Gastroesophageal sphincter (tissue), 3 donors: ENCODE data around the gene C15orf62.

Source experiments
- CTCF ChIP-seq, 4 experiments: fragments of 200-600 bp in 2 of 4; fragments of 450-650 bp in 2 of 4; sonication (generic) in 1 of 4; IDR thresholded peaks; one replicate each; pipeline ENCODE4 v1.5.1; 2017 to 2019; ENCODE audit warnings: antibody characterized with exemption in 4 of 4, mild to moderate bottlenecking in 2 of 4, moderate library complexity in 2 of 4
- EP300 ChIP-seq: sonication (generic); formaldehyde crosslinking; IDR thresholded peaks from one replicate; pipeline ENCODE4 v1.6.1; 2017; ENCODE audit warnings: antibody characterized with exemption, mild to moderate bottlenecking
- POLR2A ChIP-seq, 2 donors: fragments of 450-650 bp; IDR thresholded peaks; one replicate each; pipeline ENCODE4 v1.6.1; 2017; ENCODE audit warnings: antibody characterized with exemption in 2 of 2, mild to moderate bottlenecking in 2 of 2, moderate library complexity in 1 of 2

- TF ChIP-seq CTCF (IDR thresholded peaks at IDR 0.05) (no peak), POLR2A (IDR thresholded peaks at IDR 0.05) (no peak), EP300 (no peak)
Measured at GRCh38 chr15:40792394-40792793, 22.6 kb downstream of the C15orf62 start.
